Brain microvascular endothelial cell (primary cell): ENCODE measurements around the gene ACTN1.
A peak's percentile ranks its signal among the peaks of the same experiment; 100 is the strongest.

Source experiments
- DNase-seq: peaks from one replicate; pipeline ENCODE4 v3.0.0-alpha.2; 2020
- H3K27ac ChIP-seq: fragments of 250-450 bp; sonication (Bioruptor Pico); 2 replicates; pipeline ENCODE4 v1.5.1; 2020; ENCODE audit warnings: mild to moderate bottlenecking, moderate library complexity
- H3K27me3 ChIP-seq: fragments of 250-450 bp; sonication (Bioruptor Pico); replicated peaks from 2 replicates; pipeline ENCODE4 v1.5.1; 2020; ENCODE audit warnings: mild to moderate bottlenecking
- H3K36me3 ChIP-seq: fragments of 250-450 bp; sonication (Bioruptor Pico); replicated peaks from 2 replicates; pipeline ENCODE4 v1.5.1; 2020; ENCODE audit warnings: mild to moderate bottlenecking
- H3K4me3 ChIP-seq: 2 replicates; pipeline ENCODE4 v1.5.1; 2011; ENCODE audit warnings: low read depth, mild to moderate bottlenecking, control low read depth, low read length, moderate library complexity
- in situ Hi-C: cut with HindIII; loops from 2 replicates; pipeline ENCODE4 v1.10.0; 2017; ENCODE audit warnings: low sequenced_read_pairs, low pct_ligation_motif_present
- TF ChIP-seq, protein P1 (sequence below): IDR thresholded peaks from 2 replicates; pipeline ENCODE4 v1.5.1; 2011; ENCODE audit warnings: low read depth, mild to moderate bottlenecking, moderate library complexity, low read length, control low read depth, inconsistent platforms; ENCODE audit errors: missing control alignments

ACTN1 gene

DNA sequence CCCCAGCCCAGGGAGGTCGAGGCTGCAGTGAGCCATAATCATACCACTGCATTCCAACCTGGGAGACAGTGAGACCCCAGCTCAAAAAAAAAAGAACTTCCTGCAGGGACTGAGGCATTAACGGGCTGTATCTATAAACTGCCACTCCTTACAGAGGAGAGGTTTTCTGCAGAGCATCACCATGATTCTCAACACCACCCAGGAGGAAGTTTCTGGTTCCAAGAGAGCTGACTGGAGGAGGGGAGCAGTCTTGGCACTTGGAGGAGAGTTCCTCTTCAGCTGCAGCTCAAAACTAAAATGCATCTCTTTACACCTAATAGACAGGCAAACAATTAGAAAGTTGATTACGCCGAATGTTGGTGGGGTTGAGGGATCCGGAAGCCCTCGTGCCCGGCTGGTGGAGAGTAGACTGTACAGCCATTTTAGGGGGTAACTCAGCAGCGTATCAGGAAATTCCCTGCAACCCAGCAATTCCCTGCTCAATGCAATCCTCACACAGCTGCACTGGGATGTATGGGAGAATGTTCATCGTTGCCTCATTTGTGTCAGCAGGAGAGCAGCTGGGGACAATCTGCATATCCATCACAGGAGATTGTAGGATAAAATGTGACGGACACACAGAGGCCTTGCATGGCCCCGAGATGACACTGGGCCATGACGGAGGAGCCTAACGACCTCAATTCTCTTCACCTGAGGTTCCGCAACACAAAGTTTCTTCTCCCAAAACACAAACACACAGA lies 36.6 kb downstream of the ACTN1 start:
- no peak for DNase-seq
- H3K4me3 ChIP-seq, result no peak overlapping the region
- no peaks in the 10 kb centered on the region for H3K27me3 ChIP-seq
- H3K27ac ChIP-seq, result peak overlapping the region; percentile 90
- peaks cover 21% of the 10 kb centered on the region for H3K36me3 ChIP-seq
- TF ChIP-seq, protein P1, sequence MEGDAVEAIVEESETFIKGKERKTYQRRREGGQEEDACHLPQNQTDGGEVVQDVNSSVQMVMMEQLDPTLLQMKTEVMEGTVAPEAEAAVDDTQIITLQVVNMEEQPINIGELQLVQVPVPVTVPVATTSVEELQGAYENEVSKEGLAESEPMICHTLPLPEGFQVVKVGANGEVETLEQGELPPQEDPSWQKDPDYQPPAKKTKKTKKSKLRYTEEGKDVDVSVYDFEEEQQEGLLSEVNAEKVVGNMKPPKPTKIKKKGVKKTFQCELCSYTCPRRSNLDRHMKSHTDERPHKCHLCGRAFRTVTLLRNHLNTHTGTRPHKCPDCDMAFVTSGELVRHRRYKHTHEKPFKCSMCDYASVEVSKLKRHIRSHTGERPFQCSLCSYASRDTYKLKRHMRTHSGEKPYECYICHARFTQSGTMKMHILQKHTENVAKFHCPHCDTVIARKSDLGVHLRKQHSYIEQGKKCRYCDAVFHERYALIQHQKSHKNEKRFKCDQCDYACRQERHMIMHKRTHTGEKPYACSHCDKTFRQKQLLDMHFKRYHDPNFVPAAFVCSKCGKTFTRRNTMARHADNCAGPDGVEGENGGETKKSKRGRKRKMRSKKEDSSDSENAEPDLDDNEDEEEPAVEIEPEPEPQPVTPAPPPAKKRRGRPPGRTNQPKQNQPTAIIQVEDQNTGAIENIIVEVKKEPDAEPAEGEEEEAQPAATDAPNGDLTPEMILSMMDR, result no peak
- in situ Hi-C loops, result no loop called here

DNA sequence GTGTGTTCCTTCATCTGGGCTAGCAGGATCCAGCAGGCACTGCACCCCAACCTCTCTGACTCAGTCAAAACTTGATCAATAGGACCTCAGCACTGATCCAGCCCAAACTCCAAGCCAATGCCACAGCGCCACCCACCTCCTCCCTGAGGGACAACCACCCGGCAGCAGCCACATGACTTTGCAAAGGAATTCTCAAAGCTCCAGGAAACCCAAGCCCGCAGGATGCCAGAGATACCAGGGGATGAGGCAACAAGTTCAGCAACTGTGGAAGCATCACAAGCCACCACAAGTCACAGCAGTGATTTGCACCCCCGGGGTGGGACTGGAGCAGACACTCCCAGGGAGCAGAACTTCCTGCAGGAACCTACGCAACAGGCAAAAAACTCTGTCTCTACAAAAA lies 37.3 kb downstream of the ACTN1 start:
- Histone ChIP-seq H3K27me3 (no peaks in the 10 kb centered on the region), H3K27ac (peak overlapping the region; percentile 90), H3K36me3 (peaks cover 21% of the 10 kb centered on the region), H3K4me3 (no peak overlapping the region)
- in situ Hi-C loops, result no loop called here
- peak; percentile 97 for DNase-seq
- TF ChIP-seq, protein P1, result peak; percentile 83

DNA sequence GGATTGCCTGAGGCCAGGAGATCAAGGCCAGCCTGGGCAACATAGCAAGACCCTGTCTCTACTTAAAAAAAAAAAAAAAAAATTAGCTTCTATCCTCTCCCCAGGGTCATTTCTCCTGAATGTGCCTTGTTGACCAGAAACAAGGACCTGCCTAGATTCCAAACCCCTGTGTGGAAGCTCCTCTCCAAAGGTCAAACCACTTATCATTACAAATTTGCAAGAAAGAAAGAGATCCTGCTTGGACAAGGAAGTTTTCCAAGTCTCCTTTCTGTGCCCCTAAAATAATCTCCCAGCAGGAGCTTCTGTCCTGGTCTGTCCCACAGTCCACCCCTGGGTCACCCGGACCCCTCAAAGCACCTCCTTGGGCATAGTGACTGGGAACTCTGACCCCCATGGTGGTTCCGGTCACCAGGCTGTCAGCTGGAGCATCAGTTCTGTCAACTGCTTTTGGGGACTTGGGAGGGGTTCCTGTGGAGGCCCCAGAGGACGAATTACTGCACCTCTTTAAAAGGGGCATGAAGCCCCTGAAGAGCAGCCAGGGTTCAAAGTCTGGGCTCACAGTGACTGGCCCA lies 38.4 kb downstream of the ACTN1 start:
- in situ Hi-C loops, result no loop called here
- Histone ChIP-seq H3K27me3 (no peaks in the 10 kb centered on the region), H3K27ac (peak overlapping the region; percentile 90), H3K4me3 (no peak overlapping the region), H3K36me3 (peaks cover 23% of the 10 kb centered on the region)
- DNase-seq, result no peak
- TF ChIP-seq, protein P1, result no peak

DNA sequence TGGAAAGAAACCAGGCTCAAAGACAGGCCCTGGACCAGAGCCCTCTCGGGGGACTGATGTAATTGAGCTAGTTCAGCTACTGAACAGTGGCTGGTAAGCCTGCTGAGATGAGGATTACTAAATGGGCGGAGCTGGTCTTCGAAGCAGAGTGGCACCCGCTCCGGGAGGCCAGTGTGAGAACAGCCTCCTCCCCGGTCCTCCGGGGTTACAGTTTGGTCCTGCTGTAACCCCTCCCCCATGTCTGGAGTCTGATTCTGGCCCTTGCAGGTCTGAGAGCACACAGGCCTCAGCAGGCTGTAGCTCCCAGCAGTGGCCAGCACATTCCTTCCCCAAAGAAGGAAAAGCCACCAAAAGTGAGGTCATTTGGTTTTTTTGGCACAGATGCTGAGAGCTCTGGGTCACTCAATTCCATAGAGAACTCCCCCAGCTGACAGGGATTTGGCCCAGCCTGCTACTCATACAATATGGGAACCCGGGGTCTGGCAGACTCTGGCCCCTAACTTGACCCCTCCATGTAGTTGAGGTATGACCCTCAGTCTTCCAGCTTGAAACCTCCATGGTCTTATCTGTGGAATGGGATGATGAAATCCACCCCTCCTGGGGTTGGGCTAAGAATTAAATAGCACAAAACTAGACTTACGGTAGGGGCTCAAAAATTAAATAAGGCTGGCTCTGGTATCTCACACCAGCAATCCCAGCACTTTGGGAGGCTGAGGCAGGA lies 39.0 kb downstream of the ACTN1 start:
- H3K27ac ChIP-seq, result peak overlapping the region; percentile 90
- DNase-seq, result peak; percentile 99
- no peak overlapping the region for H3K4me3 ChIP-seq
- in situ Hi-C loops, result no loop called here
- H3K27me3 ChIP-seq, result no peaks in the 10 kb centered on the region
- peaks cover 26% of the 10 kb centered on the region for H3K36me3 ChIP-seq
- TF ChIP-seq, protein P1, result no peak

DNA sequence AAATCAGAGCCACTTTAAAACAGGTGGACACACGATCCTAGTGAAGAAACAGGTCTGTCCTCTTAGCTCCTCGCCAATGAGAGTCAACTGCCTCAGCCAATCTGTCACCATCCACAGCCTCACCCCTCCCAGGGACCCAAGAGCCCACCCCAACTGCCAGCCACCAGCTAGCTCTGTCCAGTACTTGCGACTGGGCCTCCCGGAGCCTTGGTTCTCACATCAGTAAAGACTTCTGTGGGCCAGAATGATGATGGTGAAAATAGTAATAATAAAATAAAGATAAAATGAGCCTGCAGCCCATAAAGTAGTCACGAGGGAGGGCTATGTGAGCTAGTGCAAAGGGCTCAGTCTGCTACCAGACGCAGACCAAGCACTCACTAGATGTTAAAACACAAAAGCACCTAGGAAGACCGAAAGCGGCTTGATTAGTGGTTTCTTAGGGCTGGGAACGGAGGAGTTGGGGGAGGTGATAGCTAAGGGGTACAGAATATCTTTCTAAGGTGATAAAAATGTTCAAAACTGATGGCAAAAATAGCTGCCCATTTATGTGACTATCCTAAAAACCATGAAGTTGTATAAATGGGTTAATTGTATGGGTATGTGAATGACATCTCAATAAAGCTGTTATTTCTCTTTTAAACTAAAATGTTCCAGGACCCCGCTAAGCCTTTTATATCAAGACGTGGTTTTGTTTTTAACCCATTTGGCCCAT lies 39.8 kb downstream of the ACTN1 start:
- peak overlapping the region; percentile 90 for H3K27ac ChIP-seq
- H3K4me3 ChIP-seq, result no peak overlapping the region
- in situ Hi-C loops, result no loop called here
- no peak for DNase-seq
- peaks cover 26% of the 10 kb centered on the region for H3K36me3 ChIP-seq
- no peaks in the 10 kb centered on the region for H3K27me3 ChIP-seq
- TF ChIP-seq, protein P1, result no peak
